Fibroblast of lung (primary cell): ENCODE results near the gene KLC4. TPM values are rescaled to one million over a fixed set of nuclear protein-coding genes. Genes with fewer than 3 reads are reported as not detected.

Experiments used
- DNase-seq, 2 donors: peaks; one replicate each; pipeline versions ENCODE4 v3.0.0 to v3.0.0-alpha.2; 2010; ENCODE audit warnings: low read depth in 2 of 2
- H2AFZ ChIP-seq: 2 replicates; pipeline ENCODE4 v1.5.1; 2012; ENCODE audit warnings: low read length, control low read depth, inconsistent platforms
- H3K27ac ChIP-seq: 2 replicates; pipeline ENCODE4 v1.5.1; 2011; ENCODE audit warnings: low read length, control low read depth; ENCODE audit not compliant: insufficient read depth
- H3K27me3 ChIP-seq: 2 replicates; pipeline ENCODE4 v1.5.1; 2011; ENCODE audit warnings: mild to moderate bottlenecking, low read length; ENCODE audit not compliant: control insufficient read depth, insufficient read depth
- H3K36me3 ChIP-seq: 2 replicates; pipeline ENCODE4 v1.5.1; 2011; ENCODE audit warnings: low read length; ENCODE audit not compliant: control insufficient read depth, insufficient read depth
- H3K4me1 ChIP-seq: 2 replicates; pipeline ENCODE4 v1.5.1; 2011; ENCODE audit warnings: low read length; ENCODE audit not compliant: control insufficient read depth, insufficient read depth; ENCODE audit errors: extremely low read depth
- H3K4me2 ChIP-seq: 2 replicates; pipeline ENCODE4 v1.5.1; 2011; ENCODE audit warnings: low read length, control low read depth; ENCODE audit not compliant: insufficient read depth; ENCODE audit errors: extremely low read depth
- H3K4me3 ChIP-seq, 4 experiments: fragments of 200-600 bp in 1 of 4; sonication (generic) in 1 of 4; replicated peaks in 1 of 4; 2 replicates each; pipeline ENCODE4 v1.5.1; 2011 to 2016; ENCODE audit warnings: low read length in 4 of 4, low read depth in 3 of 4, mild to moderate bottlenecking in 3 of 4, control low read depth in 2 of 4, inconsistent platforms in 1 of 4, mixed read lengths in 1 of 4; ENCODE audit not compliant: insufficient read depth in 1 of 4; ENCODE audit errors: control extremely low read depth in 1 of 4
- H3K79me2 ChIP-seq: 2 replicates; pipeline ENCODE4 v1.5.1; 2012; ENCODE audit warnings: mild to moderate bottlenecking, low read length, inconsistent platforms; ENCODE audit not compliant: control insufficient read depth, insufficient read depth
- H3K9ac ChIP-seq: 2 replicates; pipeline ENCODE4 v1.5.1; 2011; ENCODE audit warnings: mild to moderate bottlenecking, low read length, control low read depth; ENCODE audit not compliant: insufficient read depth
- H3K9me3 ChIP-seq: 2 replicates; pipeline ENCODE4 v1.5.1; 2012; ENCODE audit warnings: low read depth, low read length; ENCODE audit not compliant: control insufficient read depth, insufficient read depth
- H4K20me1 ChIP-seq: 2 replicates; pipeline ENCODE4 v1.5.1; 2011; ENCODE audit warnings: low read length; ENCODE audit not compliant: control insufficient read depth, insufficient read depth; ENCODE audit errors: extremely low read depth
- EZH2 ChIP-seq: IDR thresholded peaks from 2 replicates; pipeline ENCODE4 v1.5.1; 2012; ENCODE audit warnings: low read length, control low read depth, mild to moderate bottlenecking; ENCODE audit errors: missing control alignments
- polyA plus RNA-seq, 2 donors: library from polyadenylated mRNA; depleted of rRNA in 1 of 2; stranded (reverse) in 1 of 2; unstranded in 1 of 2; fragments of >200 nt; gene quantifications; 2 replicates each; pipeline ENCODE4 v1.2.1, GENCODE V29; 2011 to 2012; ENCODE audit warnings: missing spikeins in 1 of 2
- total RNA-seq: library from RNA; depleted of rRNA; stranded (reverse); fragments of >200 nt; gene quantifications from 2 replicates; pipeline ENCODE4 v1.2.1, GENCODE V29; 2014
- TF ChIP-seq, protein P1 (sequence below), 2 donors: IDR thresholded peaks in 1 of 2; conservative IDR thresholded peaks in 1 of 2; 1 replicate in 1 of 2; 2 replicates in 1 of 2; pipeline ENCODE4 v1.5.1; 2011 to 2012; ENCODE audit warnings: low read length in 2 of 2, control low read depth in 1 of 2, inconsistent platforms in 1 of 2, low read depth in 1 of 2, mild to moderate bottlenecking in 1 of 2

The KLC4 gene
- total and polyA plus RNA-seq, 2 donors (not counting 1 experiment from before 2014, with no cell fraction given), result 7.2 to 22.5 TPM

DNA sequence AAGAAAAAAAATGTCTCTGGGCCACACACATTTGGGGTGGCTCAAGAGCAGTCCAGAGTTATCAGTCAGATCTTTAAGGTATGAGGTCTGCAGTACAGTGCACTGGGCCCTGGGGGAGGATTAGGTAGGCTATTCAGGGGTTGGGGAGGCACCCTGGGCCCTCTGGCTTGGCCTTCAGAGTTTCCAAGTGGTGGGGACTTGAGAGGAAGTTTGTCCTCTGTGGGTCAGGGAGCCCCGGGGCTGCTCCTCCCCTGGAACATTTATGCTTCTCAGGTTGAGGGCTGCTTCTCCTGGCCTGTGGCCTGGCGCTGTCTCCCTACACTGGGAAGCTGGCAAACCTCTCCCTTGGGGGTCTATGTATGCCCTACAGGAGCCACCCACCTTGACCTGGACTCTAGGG is 62.7 kb downstream of the KLC4 start:
- H3K9me3 ChIP-seq, result no peaks in the 10 kb centered on the region
- DNase-seq, result no peak
- no peak overlapping the region for H2AFZ ChIP-seq
- peaks cover 7% of the 10 kb centered on the region for H3K79me2 ChIP-seq
- peak overlapping the region; percentile 94 for H3K27ac ChIP-seq
- H3K9ac ChIP-seq, result no peak overlapping the region
- H3K27me3 ChIP-seq, result no peaks in the 10 kb centered on the region
- H3K4me3 ChIP-seq, result no peak overlapping the region
- H3K4me1 ChIP-seq, result peaks cover 52% of the 10 kb centered on the region
- H3K4me2 ChIP-seq, result no peak overlapping the region
- TF ChIP-seq, protein P1, sequence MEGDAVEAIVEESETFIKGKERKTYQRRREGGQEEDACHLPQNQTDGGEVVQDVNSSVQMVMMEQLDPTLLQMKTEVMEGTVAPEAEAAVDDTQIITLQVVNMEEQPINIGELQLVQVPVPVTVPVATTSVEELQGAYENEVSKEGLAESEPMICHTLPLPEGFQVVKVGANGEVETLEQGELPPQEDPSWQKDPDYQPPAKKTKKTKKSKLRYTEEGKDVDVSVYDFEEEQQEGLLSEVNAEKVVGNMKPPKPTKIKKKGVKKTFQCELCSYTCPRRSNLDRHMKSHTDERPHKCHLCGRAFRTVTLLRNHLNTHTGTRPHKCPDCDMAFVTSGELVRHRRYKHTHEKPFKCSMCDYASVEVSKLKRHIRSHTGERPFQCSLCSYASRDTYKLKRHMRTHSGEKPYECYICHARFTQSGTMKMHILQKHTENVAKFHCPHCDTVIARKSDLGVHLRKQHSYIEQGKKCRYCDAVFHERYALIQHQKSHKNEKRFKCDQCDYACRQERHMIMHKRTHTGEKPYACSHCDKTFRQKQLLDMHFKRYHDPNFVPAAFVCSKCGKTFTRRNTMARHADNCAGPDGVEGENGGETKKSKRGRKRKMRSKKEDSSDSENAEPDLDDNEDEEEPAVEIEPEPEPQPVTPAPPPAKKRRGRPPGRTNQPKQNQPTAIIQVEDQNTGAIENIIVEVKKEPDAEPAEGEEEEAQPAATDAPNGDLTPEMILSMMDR (conservative IDR thresholded peaks at IDR 0.05 in 1 of 2, IDR thresholded peaks at IDR 0.05 in 1 of 2; ENCODE audit: low read depth in 1 of 2, low read length in 2 of 2), result no peak
- TF ChIP-seq EZH2, result no peak
- no peaks in the 10 kb centered on the region for H3K36me3 ChIP-seq
- H4K20me1 ChIP-seq, result no peaks in the 10 kb centered on the region

DNA sequence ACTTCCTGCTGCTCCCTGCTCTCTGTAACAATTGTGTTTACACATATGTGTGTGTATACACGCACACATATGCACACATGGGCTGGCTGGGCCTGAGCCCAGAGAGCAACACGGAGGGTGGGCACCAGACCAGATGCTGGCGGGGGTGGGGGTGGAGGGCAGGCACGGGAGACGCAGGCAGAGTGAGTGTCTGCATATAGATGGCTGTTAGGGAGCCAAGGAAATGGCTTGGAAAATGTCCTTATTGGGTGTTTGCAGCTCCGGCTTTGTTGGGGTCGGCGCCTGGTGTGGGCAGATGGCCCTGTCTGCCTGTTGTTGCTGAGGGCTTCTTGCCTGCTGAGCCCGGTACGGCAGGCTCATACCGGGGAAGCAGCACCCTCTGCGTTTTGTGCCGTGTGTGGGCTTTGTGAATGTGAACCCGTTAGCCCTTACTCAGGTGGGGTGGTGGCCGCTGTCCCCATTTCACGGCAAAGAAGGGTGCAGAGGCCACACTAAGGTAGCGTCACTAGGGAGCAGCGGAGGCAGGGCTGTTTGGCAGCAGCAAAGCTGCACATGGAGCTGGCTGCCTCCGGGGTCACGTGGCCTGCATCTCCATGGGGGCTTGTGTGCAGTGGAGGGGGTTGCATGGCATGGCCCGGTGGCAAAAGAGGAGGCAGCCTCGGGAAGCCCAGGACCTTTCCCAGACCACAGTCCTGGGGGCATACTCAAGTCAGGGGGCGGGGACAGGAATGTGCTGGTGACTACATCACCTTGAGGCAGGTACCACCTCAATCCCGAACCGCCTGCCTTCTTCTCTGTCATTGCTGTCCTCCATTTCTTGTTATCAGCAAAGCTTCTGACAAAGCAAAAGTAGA is 64.3 kb downstream of the KLC4 start:
- Histone ChIP-seq H3K36me3 (no peaks in the 10 kb centered on the region), H4K20me1 (no peaks in the 10 kb centered on the region), H3K27me3 (no peaks in the 10 kb centered on the region), H3K4me3 (no peak overlapping the region), H3K4me2 (peak overlapping the region; percentile 70), H2AFZ (peak overlapping the region; percentile 27), H3K4me1 (peaks cover 59% of the 10 kb centered on the region), H3K9ac (peak overlapping the region; percentile 24), H3K27ac (peak overlapping the region; percentile 94), H3K79me2 (peaks cover 7% of the 10 kb centered on the region), H3K9me3 (no peaks in the 10 kb centered on the region)
- DNase-seq, result peak; percentile 27 to 64
- TF ChIP-seq, protein P1 (conservative IDR thresholded peaks at IDR 0.05 in 1 of 2, IDR thresholded peaks at IDR 0.05 in 1 of 2; ENCODE audit: low read depth in 1 of 2, low read length in 2 of 2), result no peak
- no peak for TF ChIP-seq EZH2

DNA sequence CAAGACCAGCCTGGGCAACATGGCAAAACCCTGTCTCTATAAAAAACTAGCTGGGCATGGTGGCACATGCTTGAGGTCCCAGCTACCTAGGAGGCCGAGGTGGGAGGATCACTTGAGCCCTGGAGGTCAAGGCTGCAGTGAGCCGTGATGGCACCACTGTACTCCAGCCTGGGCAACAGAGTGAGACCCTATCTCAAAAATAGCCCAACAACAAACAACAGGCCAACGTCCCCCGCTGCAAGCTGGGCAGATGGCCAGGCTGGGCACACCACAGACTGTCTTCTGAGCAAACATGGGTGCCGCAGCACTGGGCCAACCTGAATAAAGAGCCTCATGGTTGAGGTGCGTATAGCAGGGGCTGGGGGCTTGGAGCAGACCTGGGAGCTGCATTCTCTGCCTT is 65.0 kb downstream of the KLC4 start:
- no peak overlapping the region for H3K27ac ChIP-seq

More for the DNA sequence above, 65.0 kb downstream of the KLC4 start:
- no peak overlapping the region for H3K4me2 ChIP-seq
- no peak overlapping the region for H2AFZ ChIP-seq
- no peak for DNase-seq
- no peak for TF ChIP-seq EZH2
- TF ChIP-seq, protein P1 (conservative IDR thresholded peaks at IDR 0.05 in 1 of 2, IDR thresholded peaks at IDR 0.05 in 1 of 2; ENCODE audit: low read depth in 1 of 2, low read length in 2 of 2), result no peak
- H3K9ac ChIP-seq, result no peak overlapping the region
- H3K36me3 ChIP-seq, result no peaks in the 10 kb centered on the region
- no peaks in the 10 kb centered on the region for H3K27me3 ChIP-seq
- no peaks in the 10 kb centered on the region for H3K9me3 ChIP-seq
- H3K79me2 ChIP-seq, result peaks cover 7% of the 10 kb centered on the region
- no peak overlapping the region for H3K4me3 ChIP-seq
- H4K20me1 ChIP-seq, result no peaks in the 10 kb centered on the region
- peaks cover 63% of the 10 kb centered on the region for H3K4me1 ChIP-seq

Other genes starting within 250 kb of the KLC4 start
- gene RPL7L1, start 180.0 kb upstream of the KLC4 start, total RNA-seq, result 108 and 127 TPM in 2 replicates
- 80.0 and 81.0 TPM in 2 replicates for gene RPL7L1, start 180.0 kb upstream of the KLC4 start, polyA plus RNA-seq
- not detected in 2 replicates for gene PTCRA, start 143.6 kb upstream of the KLC4 start, total RNA-seq
- not detected in 2 replicates for gene PTCRA, start 143.6 kb upstream of the KLC4 start, polyA plus RNA-seq
- 23.9 and 30.4 TPM in 2 replicates for gene CNPY3, start 130.2 kb upstream of the KLC4 start, total RNA-seq
- 30.3 and 38.8 TPM in 2 replicates for gene CNPY3, start 130.2 kb upstream of the KLC4 start, polyA plus RNA-seq
- not detected in 2 replicates for gene GNMT, start 98.9 kb upstream of the KLC4 start, total RNA-seq
- 0.06 and 0.12 TPM in 2 replicates for gene GNMT, start 98.9 kb upstream of the KLC4 start, polyA plus RNA-seq
- 49.2 and 61.4 TPM in 2 replicates for gene PEX6, start 80.5 kb upstream of the KLC4 start, total RNA-seq
- gene PEX6, start 80.5 kb upstream of the KLC4 start, polyA plus RNA-seq, result 4.0 and 5.3 TPM in 2 replicates
- gene PPP2R5D, start 75.1 kb upstream of the KLC4 start, total RNA-seq, result 20.0 and 27.1 TPM in 2 replicates
- gene PPP2R5D, start 75.1 kb upstream of the KLC4 start, polyA plus RNA-seq, result 39.3 and 59.9 TPM in 2 replicates
- gene MEA1, start 45.7 kb upstream of the KLC4 start, total RNA-seq, result 52.1 and 60.9 TPM in 2 replicates
- 81.0 and 111 TPM in 2 replicates for gene MEA1, start 45.7 kb upstream of the KLC4 start, polyA plus RNA-seq
- gene KLHDC3, start 45.4 kb upstream of the KLC4 start, total RNA-seq, result 54.5 and 72.2 TPM in 2 replicates
- gene KLHDC3, start 45.4 kb upstream of the KLC4 start, polyA plus RNA-seq, result 44.3 and 54.0 TPM in 2 replicates
- gene RRP36, start 38.0 kb upstream of the KLC4 start, total RNA-seq, result 72.4 and 73.0 TPM in 2 replicates
- gene RRP36, start 38.0 kb upstream of the KLC4 start, polyA plus RNA-seq, result 88.0 and 110 TPM in 2 replicates
- 30.3 and 60.3 TPM in 2 replicates for gene CUL7, start 5.8 kb upstream of the KLC4 start, total RNA-seq
- gene CUL7, start 5.8 kb upstream of the KLC4 start, polyA plus RNA-seq, result 19.7 and 21.4 TPM in 2 replicates
- 13.9 and 18.2 TPM in 2 replicates for gene MRPL2, start 197 bp upstream of the KLC4 start, total RNA-seq
- 20.3 and 23.1 TPM in 2 replicates for gene MRPL2, start 197 bp upstream of the KLC4 start, polyA plus RNA-seq
- gene PTK7, start 16.7 kb downstream of the KLC4 start, total RNA-seq, result 145 and 159 TPM in 2 replicates
- gene PTK7, start 16.7 kb downstream of the KLC4 start, polyA plus RNA-seq, result 51.9 and 149 TPM in 2 replicates
- 16.0 and 16.9 TPM in 2 replicates for gene SRF, start 111.6 kb downstream of the KLC4 start, total RNA-seq
- 29.5 and 32.3 TPM in 2 replicates for gene SRF, start 111.6 kb downstream of the KLC4 start, polyA plus RNA-seq
- gene CUL9, start 122.6 kb downstream of the KLC4 start, total RNA-seq, result 27.0 and 32.2 TPM in 2 replicates
- 6.7 and 11.9 TPM in 2 replicates for gene CUL9, start 122.6 kb downstream of the KLC4 start, polyA plus RNA-seq
- gene DNPH1, start 169.8 kb downstream of the KLC4 start, total RNA-seq, result 39.5 and 52.5 TPM in 2 replicates
- gene DNPH1, start 169.8 kb downstream of the KLC4 start, polyA plus RNA-seq, result 31.2 and 32.0 TPM in 2 replicates
- under 0.01 TPM in 2 replicates for gene TTBK1, start 183.8 kb downstream of the KLC4 start, total RNA-seq
- gene TTBK1, start 183.8 kb downstream of the KLC4 start, polyA plus RNA-seq, result 0.03 TPM in 1 of 2 replicates, not detected in the other
- gene SLC22A7, start 238.6 kb downstream of the KLC4 start, total RNA-seq, result not detected in 2 replicates
- gene SLC22A7, start 238.6 kb downstream of the KLC4 start, polyA plus RNA-seq, result not detected in 2 replicates
- 0.26 TPM in 1 of 2 replicates, not detected in the other for gene CRIP3, start 249.2 kb downstream of the KLC4 start, total RNA-seq
- not detected in 2 replicates for gene CRIP3, start 249.2 kb downstream of the KLC4 start, polyA plus RNA-seq